MM.1S (cell line): ENCODE data around the gene MINDY4.

Experiments used
- DNase-seq: peaks from one replicate; pipeline ENCODE4 v3.0.0-alpha.2; 2015
- H2AFZ ChIP-seq: fragments of 300-600 bp; sonication (generic); 2 replicates; pipeline ENCODE4 v1.6.0; 2016; ENCODE audit warnings: antibody characterized with exemption, low read length
- H3F3A ChIP-seq: fragments of 300-600 bp; sonication (generic); 2 replicates; pipeline ENCODE4 v1.6.1; 2016; ENCODE audit warnings: mild to moderate bottlenecking, antibody characterized with exemption, low read length, moderate library complexity, mixed read lengths; ENCODE audit not compliant: insufficient read depth
- H3K27ac ChIP-seq: fragments of 300-600 bp; sonication (generic); 2 replicates; pipeline ENCODE4 v1.5.1; 2016; ENCODE audit warnings: mild to moderate bottlenecking, low read length
- H3K27me3 ChIP-seq: fragments of 300-600 bp; sonication (generic); replicated peaks from 2 replicates; pipeline ENCODE4 v1.6.0; 2016; ENCODE audit warnings: low read length; ENCODE audit not compliant: insufficient read depth
- H3K36me3 ChIP-seq: fragments of 300-600 bp; sonication (generic); replicated peaks from 2 replicates; pipeline ENCODE4 v1.6.1; 2016; ENCODE audit warnings: mild to moderate bottlenecking, low read length, mixed read lengths; ENCODE audit not compliant: insufficient read depth
- H3K4me1 ChIP-seq: fragments of 300-600 bp; sonication (generic); 2 replicates; pipeline ENCODE4 v1.6.1; 2016; ENCODE audit warnings: low read length, mixed read lengths
- H3K4me2 ChIP-seq: fragments of 300-600 bp; sonication (generic); 2 replicates; pipeline ENCODE4 v1.6.0; 2016; ENCODE audit warnings: low read depth, low read length
- H3K4me3 ChIP-seq: fragments of 300-600 bp; sonication (generic); 2 replicates; pipeline ENCODE4 v1.5.1; 2016; ENCODE audit warnings: low read length, mixed read lengths
- H3K79me2 ChIP-seq: fragments of 300-600 bp; sonication (generic); 2 replicates; pipeline ENCODE4 v1.6.1; 2016; ENCODE audit warnings: mixed run types, low read length, mixed read lengths
- H3K9ac ChIP-seq: fragments of 300-600 bp; sonication (generic); 2 replicates; pipeline ENCODE4 v1.6.1; 2016; ENCODE audit warnings: low read length, mixed read lengths
- H3K9me2 ChIP-seq: fragments of 300-600 bp; sonication (generic); replicated peaks from 2 replicates; pipeline ENCODE4 v1.6.1; 2016; ENCODE audit warnings: mild to moderate bottlenecking, low read length, mixed read lengths; ENCODE audit not compliant: insufficient read depth
- H3K9me3 ChIP-seq: fragments of 300-600 bp; sonication (generic); replicated peaks from 2 replicates; pipeline ENCODE4 v1.6.1; 2016; ENCODE audit warnings: mild to moderate bottlenecking, low read length, mixed read lengths; ENCODE audit not compliant: insufficient read depth
- H4K20me1 ChIP-seq: fragments of 300-600 bp; sonication (generic); 2 replicates; pipeline ENCODE4 v1.6.1; 2016; ENCODE audit warnings: mild to moderate bottlenecking, low read length, moderate library complexity, mixed read lengths; ENCODE audit not compliant: insufficient read depth
- EZH2 ChIP-seq: fragments of 300-600 bp; sonication (generic); optimal IDR thresholded peaks from 2 replicates; pipeline ENCODE3; 2017; ENCODE audit warnings: low read depth, mild to moderate bottlenecking, antibody characterized with exemption, low read length, mixed read lengths
- EZH2phosphoT487 ChIP-seq: fragments of 300-600 bp; sonication (generic); IDR thresholded peaks from 2 replicates; pipeline ENCODE4 v1.6.1; 2018; ENCODE audit warnings: antibody characterized with exemption, low read length
- TF ChIP-seq, protein P1 (sequence below): fragments of 300-600 bp; sonication (generic); IDR thresholded peaks from 2 replicates; pipeline ENCODE4 v1.5.1; 2016; ENCODE audit warnings: antibody characterized with exemption, low read length, mixed read lengths

Gene MINDY4

DNA sequence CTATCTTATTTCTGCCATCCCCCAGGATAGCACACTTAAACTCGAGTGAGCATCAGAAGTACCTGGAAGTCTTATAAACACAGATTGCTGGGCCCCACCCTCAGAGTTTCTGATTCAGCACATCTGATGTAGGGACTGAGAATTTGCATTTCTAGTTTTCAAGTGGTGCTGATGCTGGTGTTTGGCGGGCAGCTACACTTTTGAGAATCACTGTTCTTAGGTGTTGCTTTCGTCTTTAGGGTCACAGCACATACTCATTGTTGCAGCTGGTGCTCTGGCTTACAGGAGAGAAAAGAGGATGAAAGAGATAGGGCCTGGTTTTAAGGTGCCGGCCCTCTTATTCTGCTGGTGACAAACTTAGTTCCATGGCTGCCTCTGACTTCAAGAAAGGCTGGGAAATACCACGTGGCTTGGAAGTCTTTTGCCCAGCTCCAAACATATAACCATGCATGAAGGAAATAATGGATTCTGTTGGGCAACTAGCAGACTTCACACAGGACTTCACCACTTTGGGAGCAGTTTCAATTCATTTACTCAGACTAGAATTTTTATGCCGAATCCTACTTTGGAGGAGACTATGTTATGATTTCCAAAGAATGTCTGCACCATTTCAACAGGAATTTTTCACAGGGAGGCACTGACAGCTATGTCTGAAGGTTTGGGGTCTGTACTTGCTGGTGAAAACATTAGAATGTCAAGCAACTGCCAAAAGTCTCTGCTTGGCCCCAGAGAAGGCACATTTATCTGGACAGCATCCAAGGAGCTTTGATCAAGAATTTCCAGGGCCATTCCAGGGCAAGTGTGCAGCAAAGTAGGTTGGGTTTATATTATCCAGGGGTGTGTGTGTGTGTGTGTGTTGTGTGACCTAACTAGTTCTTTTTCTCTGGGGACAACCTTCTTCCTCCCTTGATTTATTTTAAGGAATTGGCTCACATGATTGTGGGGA is 6.9 kb upstream of the MINDY4 start:
- H3K27me3 ChIP-seq = no peaks in the 10 kb centered on the region; the same call in 1 of the 2 replicates
- peaks cover 22% of the 10 kb centered on the region for H3K4me1 ChIP-seq
- TF ChIP-seq EZH2 = no peak
- no peak for TF ChIP-seq EZH2phosphoT487
- TF ChIP-seq, protein P1, sequence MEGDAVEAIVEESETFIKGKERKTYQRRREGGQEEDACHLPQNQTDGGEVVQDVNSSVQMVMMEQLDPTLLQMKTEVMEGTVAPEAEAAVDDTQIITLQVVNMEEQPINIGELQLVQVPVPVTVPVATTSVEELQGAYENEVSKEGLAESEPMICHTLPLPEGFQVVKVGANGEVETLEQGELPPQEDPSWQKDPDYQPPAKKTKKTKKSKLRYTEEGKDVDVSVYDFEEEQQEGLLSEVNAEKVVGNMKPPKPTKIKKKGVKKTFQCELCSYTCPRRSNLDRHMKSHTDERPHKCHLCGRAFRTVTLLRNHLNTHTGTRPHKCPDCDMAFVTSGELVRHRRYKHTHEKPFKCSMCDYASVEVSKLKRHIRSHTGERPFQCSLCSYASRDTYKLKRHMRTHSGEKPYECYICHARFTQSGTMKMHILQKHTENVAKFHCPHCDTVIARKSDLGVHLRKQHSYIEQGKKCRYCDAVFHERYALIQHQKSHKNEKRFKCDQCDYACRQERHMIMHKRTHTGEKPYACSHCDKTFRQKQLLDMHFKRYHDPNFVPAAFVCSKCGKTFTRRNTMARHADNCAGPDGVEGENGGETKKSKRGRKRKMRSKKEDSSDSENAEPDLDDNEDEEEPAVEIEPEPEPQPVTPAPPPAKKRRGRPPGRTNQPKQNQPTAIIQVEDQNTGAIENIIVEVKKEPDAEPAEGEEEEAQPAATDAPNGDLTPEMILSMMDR = no peak
- H3K9me2 ChIP-seq = no peaks in the 10 kb centered on the region
- DNase-seq = peak; percentile 78
- peak overlapping the region; percentile 6; the same call in 1 of the 2 replicates for H2AFZ ChIP-seq
- no peaks in the 10 kb centered on the region for H4K20me1 ChIP-seq
- H3K79me2 ChIP-seq = no peaks in the 10 kb centered on the region
- no peak overlapping the region for H3K4me3 ChIP-seq
- H3K4me2 ChIP-seq = peak overlapping the region; percentile 18; the same call in 1 of the 2 replicates
- H3F3A ChIP-seq = 0 out of 2 replicates have a peak, but pooled peaks cover 6% of the 10 kb centered on the region
- no peaks in the 10 kb centered on the region for H3K9me3 ChIP-seq
- H3K36me3 ChIP-seq = no peaks in the 10 kb centered on the region
- peak overlapping the region; percentile 51; the same call in 1 of the 2 replicates for H3K27ac ChIP-seq
- no peak overlapping the region for H3K9ac ChIP-seq

DNA sequence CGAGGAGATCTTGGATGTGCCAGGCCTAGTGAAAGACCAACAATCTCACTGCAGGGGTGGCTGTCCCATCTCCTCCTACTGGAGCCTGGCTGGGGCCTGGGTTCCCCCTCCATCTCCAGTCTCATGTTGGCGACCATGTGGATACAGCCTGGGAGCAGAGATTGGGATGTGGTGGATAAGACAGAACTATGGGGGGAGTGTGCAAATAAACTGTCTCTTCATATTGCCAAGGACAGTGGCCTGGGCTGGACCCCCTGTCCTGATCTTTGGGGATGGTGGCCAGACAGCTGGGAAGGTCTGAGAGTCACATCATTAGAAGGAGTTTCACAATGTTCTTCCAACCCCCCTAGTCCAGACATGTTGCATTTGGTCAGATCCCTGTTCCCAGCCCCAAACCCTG is 5.8 kb upstream of the MINDY4 start:
- TF ChIP-seq, protein P1 = no peak
- Histone ChIP-seq H3K9me3 (no peaks in the 10 kb centered on the region), H3F3A (0 out of 2 replicates have a peak, but pooled peaks cover 6% of the 10 kb centered on the region), H4K20me1 (no peaks in the 10 kb centered on the region), H3K4me3 (no peak overlapping the region), H3K9me2 (no peaks in the 10 kb centered on the region), H3K4me2 (no peak overlapping the region), H3K4me1 (peaks cover 22% of the 10 kb centered on the region), H2AFZ (no peak overlapping the region), H3K79me2 (no peaks in the 10 kb centered on the region), H3K9ac (no peak overlapping the region), H3K36me3 (no peaks in the 10 kb centered on the region), H3K27me3 (no peaks in the 10 kb centered on the region; the same call in 1 of the 2 replicates), H3K27ac (no peak overlapping the region)
- no peak for DNase-seq

DNA sequence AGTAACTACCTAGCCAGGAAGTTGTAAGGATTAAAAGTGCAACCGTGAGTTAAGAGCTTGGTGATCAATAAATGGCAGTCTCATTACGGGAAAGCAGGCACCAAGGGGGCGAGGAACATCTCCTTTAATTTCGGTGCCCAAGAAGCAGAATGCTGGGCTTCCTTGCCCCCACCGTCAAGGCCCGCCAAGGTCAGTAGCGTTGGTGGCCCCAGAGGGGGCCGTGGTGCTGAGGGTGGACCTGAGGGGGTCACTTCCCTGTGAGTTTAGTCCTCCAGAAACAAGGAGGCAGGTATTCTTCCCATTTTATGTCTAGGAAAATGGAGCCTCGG is 408 bp upstream of the MINDY4 start:
- H3K36me3 ChIP-seq = no peaks in the 10 kb centered on the region
- no peaks in the 10 kb centered on the region for H3K9me2 ChIP-seq
- H3F3A ChIP-seq = no peaks in the 10 kb centered on the region
- peak overlapping the region; percentile 94 for H2AFZ ChIP-seq
- TF ChIP-seq EZH2 (no peak), EZH2phosphoT487 (no peak)
- TF ChIP-seq, protein P1 = no peak
- peak overlapping the region; percentile 86; the same call in 1 of the 2 replicates for H3K9ac ChIP-seq
- no peak for DNase-seq
- no peaks in the 10 kb centered on the region for H3K4me1 ChIP-seq
- H3K27me3 ChIP-seq = no peaks in the 10 kb centered on the region
- no peak overlapping the region for H3K27ac ChIP-seq
- peak overlapping the region; percentile 92 for H3K4me2 ChIP-seq
- H3K4me3 ChIP-seq = peak overlapping the region; percentile 89
- H3K79me2 ChIP-seq = no peaks in the 10 kb centered on the region
- no peaks in the 10 kb centered on the region for H4K20me1 ChIP-seq
- no peaks in the 10 kb centered on the region for H3K9me3 ChIP-seq
